Measurements from ENCODE around the gene OLIG1.

OLIG1 gene

DNA sequence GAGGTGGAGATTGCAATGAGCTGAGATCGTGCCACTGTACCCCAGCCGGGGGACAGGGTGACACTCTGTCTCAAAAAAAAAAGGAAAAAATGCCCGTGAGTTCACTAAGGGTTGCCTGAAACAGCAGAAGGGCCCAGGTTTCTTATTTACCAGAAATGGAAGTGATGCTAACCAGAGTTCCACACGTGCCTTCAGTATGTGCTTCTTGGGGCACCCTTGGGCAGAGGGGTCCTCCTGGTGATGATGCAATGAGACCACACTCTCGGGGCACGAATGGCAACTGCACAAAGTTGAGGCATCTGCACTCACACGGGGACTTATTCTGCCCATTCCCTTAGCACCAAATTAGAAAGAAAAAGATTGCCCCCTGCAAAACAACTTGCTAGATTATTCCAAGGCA lies 29.2 kb downstream of the OLIG1 start:
- DNase-seq (ENCODE audit: low read depth in 2 of 2) = no peak

DNA sequence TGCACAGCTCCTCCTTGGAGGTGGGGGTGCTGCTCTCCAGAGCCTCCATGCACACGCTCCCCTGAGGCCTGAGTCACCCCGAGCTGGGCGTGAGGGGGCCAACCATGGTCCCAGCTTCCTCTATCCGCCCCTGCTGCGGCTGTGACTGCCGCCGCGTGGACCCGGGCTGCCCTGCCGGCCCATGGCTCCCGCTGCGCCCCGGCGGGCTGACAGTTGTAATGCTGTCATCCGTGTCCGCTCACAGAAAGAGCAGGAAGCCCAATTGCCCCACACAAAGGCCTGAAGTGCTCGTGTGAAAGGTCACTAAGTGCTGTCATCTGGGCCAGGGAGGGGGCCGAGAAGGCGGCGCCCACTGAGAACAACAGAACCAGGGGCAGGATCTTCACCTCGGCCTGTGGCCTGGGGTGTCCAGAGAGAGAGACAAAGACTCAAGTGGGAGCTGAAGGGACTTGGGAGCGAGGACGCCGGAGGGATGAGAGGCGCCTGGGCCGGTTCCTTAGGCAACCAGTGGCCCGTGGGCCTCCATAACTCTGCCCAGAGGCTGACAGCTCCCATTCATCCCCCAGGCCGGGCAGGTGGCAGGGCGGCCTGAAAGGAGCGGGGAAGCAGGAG lies 31.5 kb downstream of the OLIG1 start:
- no peak for DNase-seq (ENCODE audit: low read depth in 2 of 2)

DNA sequence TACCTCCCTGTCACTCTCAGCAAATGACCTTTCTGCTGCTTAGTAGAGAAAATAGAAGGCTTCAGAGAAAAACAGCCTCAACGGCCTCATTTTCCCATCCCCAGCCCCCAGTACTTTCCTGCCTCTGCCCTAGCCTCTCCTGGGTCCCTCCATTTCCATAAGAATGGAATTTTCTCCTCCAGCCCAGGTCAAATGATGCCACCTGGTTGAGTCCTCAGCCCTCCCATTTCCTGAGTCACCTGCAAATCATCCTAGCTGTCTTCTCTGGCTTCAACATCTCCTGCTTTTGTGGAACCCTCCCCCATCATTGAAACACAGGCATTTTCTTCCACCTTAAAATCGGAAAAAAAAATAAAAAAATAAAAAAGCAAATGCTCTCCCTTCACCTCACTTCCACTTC lies 35.1 kb downstream of the OLIG1 start:
- no peak for DNase-seq (ENCODE audit: low read depth in 2 of 2)

GRCh38 chr21:33108228-33108627 lies 38.3 kb downstream of the OLIG1 start:
- DNase-seq (ENCODE audit: low read depth in 2 of 2) = no peak

DNA sequence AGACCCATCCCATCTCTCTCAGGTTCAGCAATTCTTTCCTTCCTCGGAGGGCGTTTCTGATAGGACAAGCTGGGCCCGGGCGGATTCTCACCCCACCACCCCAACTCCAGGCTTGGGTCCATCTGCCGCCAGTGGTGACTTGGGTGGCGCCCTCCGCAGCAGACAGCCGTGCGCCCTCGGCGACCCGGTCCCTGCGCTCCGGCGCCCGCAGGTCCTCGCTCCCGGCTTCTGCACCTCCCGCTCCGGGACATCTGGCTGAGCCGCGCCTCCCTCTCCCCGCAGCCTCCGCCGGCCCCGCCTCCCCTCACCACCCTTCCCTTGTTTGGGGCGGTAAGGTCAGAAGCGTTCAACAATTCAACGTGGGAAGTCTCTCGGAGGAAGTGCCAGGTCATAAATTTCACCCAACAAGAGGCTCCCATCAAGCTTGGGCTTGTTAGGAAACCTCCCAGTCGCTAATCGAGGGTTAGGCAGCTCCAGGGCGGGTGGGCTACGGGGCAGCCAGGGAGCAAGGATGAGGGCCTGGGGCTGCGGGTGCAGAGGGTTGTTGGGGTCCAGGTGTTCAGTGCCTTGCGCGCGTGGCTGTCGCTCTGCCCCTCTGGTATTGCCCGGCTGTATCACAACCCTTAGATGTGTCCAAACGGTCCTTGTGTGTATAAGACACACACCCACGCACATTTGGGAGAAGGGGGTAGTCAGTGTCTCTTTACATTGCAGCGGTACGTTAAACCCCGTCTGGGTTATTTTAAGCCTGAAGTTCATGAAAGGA lies 39.8 kb downstream of the OLIG1 start:
- no peak for DNase-seq (ENCODE audit: low read depth in 2 of 2)

DNA sequence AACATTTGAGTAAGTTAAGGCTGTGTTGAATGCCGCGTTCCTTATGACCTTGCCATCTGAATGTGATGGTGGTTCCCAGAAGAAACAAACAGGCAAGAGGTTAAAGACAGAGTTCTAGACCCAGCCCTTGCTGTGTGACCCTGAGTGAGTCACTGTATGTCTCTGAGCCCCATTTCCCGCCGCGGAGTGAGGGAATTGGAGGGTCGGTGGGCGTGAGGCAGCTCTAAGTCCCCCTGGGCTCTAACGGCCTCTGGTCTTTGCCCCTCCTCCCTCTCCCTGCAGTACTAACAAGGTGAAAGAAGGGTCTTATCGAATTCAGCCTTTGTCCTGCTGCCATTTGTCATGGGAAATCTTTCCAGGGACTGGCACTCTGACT lies 40.4 kb downstream of the OLIG1 start:
- no peak for DNase-seq (ENCODE audit: low read depth in 2 of 2)

- no peak for DNase-seq (ENCODE audit: low read depth in 2 of 2)
These were observed 41.6 kb downstream of the OLIG1 start for GRCh38 chr21:33111577-33111976.

DNA sequence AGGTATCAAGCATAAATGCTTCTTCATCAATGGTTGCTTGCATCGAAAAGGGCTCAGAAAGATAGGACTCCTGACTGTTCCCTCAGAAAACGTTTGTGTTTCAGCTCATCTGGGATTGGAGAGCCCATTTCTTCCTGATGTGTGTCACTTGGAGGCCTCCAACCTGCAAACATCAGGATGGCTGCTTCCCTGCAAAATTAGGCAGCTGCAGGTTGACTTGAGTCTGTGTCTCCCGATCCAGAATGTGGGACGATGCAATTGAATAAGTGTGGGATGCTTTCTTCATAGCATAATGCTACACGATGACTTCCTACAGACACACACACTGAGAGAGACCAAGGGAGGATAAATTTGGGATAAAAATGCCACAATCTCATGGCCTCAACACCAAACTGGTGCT lies 42.2 kb downstream of the OLIG1 start:
- no peak for DNase-seq (ENCODE audit: low read depth in 2 of 2)

DNA sequence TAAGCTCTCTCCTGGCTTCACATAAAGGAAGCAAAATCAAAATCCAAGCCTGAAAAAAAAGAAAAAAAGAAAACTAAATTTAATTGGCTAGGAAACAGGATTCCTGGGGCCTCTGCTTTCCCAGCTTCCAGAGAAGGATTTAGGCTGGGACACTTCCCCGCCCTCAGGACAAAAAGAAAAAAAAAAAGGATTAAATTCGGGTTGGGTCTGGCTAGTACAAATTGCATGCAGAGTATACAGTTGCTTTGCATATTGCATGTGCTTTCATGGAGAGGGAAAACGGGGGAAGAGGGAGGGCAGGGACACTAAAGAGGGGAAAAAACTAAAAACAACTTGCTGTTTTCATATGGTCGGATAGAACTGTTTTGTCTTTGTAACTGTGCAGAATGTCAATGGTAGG lies 42.7 kb downstream of the OLIG1 start:
- DNase-seq (ENCODE audit: low read depth in 2 of 2) = no peak

DNA sequence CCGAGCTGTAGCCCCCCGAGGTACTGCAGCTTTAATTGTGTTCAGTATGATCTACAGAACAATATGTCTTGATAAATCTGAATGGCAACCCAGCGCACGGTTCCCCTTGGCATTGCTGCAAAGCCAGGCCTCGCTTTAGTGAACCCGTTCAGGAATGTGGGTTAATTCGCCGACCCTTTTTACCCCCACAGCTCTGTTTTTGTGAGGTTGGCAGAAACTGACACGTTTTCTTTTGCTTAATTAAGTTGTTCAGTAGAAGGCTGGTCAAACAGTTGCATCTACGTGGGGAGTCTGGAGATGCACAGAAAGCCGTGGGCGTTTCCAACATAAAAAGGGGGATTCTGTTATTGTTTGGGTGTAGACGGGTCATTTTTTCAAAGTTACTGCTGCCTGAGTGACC lies 43.2 kb downstream of the OLIG1 start:
- no peak for DNase-seq (ENCODE audit: low read depth in 2 of 2)

DNA sequence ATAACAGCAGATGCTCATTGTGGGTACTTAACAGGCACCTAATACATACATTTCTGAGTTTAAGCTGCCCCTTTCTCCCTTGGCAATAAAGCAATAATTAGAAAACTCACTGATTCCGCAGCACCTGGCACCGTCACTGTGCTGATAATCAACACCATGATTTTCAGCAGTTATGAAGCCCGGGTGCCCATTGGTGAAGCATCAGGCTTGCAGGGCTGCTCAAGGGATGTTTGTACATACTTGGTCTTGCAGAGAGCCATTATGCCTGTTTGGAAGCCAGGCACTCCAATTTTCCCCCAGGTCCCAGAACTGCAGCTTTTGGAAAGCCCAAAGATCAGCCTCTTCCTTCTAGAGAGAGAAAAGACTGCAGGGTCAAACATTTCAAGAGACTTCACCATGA lies 44.3 kb downstream of the OLIG1 start:
- no peak for DNase-seq (ENCODE audit: low read depth in 2 of 2)

DNA sequence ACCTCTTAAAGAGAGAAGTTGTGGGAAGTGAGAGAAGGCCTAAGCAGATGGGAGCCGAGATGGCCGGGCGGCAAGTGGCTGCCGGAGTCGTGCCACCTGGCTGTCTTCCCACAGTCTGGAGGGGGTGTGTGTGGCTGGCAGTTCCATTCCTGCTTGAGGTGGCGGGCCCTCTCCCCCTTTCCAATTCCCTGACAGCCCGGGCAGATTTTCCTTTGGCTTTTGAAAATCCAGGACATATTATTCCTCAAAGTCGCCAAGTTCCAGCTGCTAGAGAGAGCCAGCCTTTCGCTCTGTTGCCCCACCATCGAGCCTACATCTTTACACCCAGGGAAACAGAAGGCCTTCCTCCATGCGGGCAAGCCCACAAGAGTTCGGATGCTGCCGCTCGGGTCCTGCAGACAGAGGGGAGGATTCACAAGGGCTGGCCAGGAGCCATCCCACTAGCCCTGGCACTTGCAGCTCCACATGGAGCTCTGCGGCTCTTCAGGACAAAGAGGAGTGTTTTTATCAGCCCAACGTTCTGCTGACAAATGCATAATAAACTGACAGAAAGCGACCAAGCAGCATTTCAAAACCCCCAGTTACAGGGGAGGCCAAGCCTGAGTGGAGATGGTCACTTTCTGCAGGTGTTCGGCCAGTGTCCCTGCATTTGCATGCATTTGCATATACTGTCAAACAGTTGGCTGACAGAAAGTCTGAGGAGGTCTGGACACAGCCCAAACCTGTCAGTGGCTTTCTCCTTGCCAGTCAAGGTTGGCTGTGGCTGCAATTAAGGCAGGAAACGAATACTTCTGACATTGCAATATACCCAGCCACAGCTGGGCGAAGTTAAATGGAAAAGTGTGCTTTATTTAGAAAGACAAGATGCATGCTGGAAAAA lies 45.9 kb downstream of the OLIG1 start:
- DNase-seq (ENCODE audit: low read depth in 2 of 2) = no peak

DNA sequence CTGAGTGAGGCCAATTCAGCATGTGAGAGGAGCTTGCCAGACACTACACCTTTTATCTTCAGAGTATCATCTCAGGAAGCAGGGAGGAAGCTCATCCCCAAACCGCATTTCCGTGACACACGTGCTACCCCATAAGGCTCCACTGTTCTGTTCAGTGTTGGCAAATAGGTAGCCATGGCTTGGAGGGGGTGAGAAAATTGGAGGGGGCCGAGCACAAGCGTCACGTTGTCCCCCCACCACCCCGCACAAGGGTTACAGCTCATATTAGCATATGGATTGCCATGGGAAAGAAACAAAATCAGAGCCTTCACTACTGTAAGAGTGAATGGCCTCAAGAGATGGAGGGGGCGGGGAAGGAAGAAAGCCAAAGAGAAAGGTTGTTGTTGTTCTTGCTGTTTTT lies 46.7 kb downstream of the OLIG1 start:
- DNase-seq (ENCODE audit: low read depth in 2 of 2) = no peak

- no peak for DNase-seq (ENCODE audit: low read depth in 2 of 2)
These were observed 47.4 kb downstream of the OLIG1 start for GRCh38 chr21:33117101-33117888.
